ENCODE results near the gene SCML1. TPM values are rescaled to one million over a fixed set of nuclear protein-coding genes. Genes with fewer than 3 reads are reported as not detected.

The SCML1 gene
- total and polyA plus RNA-seq, 2 donors (not counting 3 experiments of a cell fraction or from before 2014, with no cell fraction given): 8.8 to 12.4 TPM

- ChIA-PET POLR2A (no interaction called here), CTCF (no interaction called here)
- Histone ChIP-seq H3K9me3 (replicated peaks; ENCODE audit: control insufficient read depth, insufficient read depth, low read length) (no peaks in the 10 kb centered on the region), H3K27ac (ENCODE audit: insufficient read depth, low read depth, low read length) (no peak overlapping the region), H3K27me3 (ENCODE audit: control insufficient read depth in 2 of 2, insufficient read depth in 2 of 2, low read length in 2 of 2) (peaks cover 0 to 3% of the 10 kb centered on the region in 2 experiments), H2AFZ (ENCODE audit: low read depth, low read length) (no peak overlapping the region), H3K79me2 (ENCODE audit: control insufficient read depth, insufficient read depth, low read length) (no peaks in the 10 kb centered on the region), H3K4me3 (replicated peaks in 1 of 3; ENCODE audit: insufficient read depth in 1 of 3, low read depth in 1 of 3, low read length in 3 of 3) (no peak overlapping the region), H3K36me3 (ENCODE audit: control insufficient read depth in 2 of 2, extremely low read depth in 1 of 2, insufficient read depth in 2 of 2, low read length in 2 of 2) (no peaks in the 10 kb centered on the region), H4K20me1 (replicated peaks; ENCODE audit: control insufficient read depth, extremely low read depth, insufficient read depth, low read length) (no peaks in the 10 kb centered on the region), H3K9me1 (replicated peaks; ENCODE audit: control insufficient read depth, extremely low read depth, insufficient read depth, low read length) (no peaks in the 10 kb centered on the region), H3K4me1 (ENCODE audit: control insufficient read depth, extremely low read depth, insufficient read depth, low read length) (no peaks in the 10 kb centered on the region), H3K9ac (replicated peaks; ENCODE audit: extremely low read depth, insufficient read depth, low read length) (no peak overlapping the region), H3K4me2 (ENCODE audit: insufficient read depth, low read length) (no peak overlapping the region)
- intact Hi-C loops (cut with micrococcal nuclease): no loop called here
- TF ChIP-seq POLR2A (IDR thresholded peaks at IDR 0.05; ENCODE audit: low read depth, low read length): no peak
- TF ChIP-seq MYC (IDR thresholded peaks at IDR 0.05; ENCODE audit: low read depth, low read length): no peak
- TF ChIP-seq GATA2 (IDR thresholded peaks at IDR 0.05; ENCODE audit: insufficient read depth, insufficient read length, low read depth, low read length): no peak
- FAIRE-seq: no peak
- DNase-seq (ENCODE audit: low read depth, low spot score): no peak
- dilution Hi-C loops (cut with MboI; ENCODE audit: extremely low pct_ligation_motif_present, low sequenced_read_pairs): no loop called here
- no TSS peak for BruUV-seq (replicated peaks)
These were observed 26.4 kb upstream of the SCML1 start for GRCh38 chrX:17710871-17711301.

- TF ChIP-seq JUN (IDR thresholded peaks at IDR 0.05; ENCODE audit: borderline replicate concordance, insufficient read depth, insufficient read length, low read depth) (no peak), FOS (IDR thresholded peaks at IDR 0.05; ENCODE audit: borderline replicate concordance, insufficient read depth, low read length) (no peak), EZH2 (IDR thresholded peaks at IDR 0.05; ENCODE audit: borderline replicate concordance, low read depth, low read length, severe bottlenecking) (no peak)
- Histone ChIP-seq H3K27me3 (ENCODE audit: control insufficient read depth in 2 of 2, insufficient read depth in 2 of 2, low read length in 2 of 2) (peaks cover 0 to 3% of the 10 kb centered on the region in 2 experiments), H3K4me2 (ENCODE audit: insufficient read depth, low read length) (no peak overlapping the region), H2AFZ (ENCODE audit: low read depth, low read length) (no peak overlapping the region), H3K4me3 (replicated peaks in 1 of 3; ENCODE audit: insufficient read depth in 1 of 3, low read depth in 1 of 3, low read length in 3 of 3) (no peak overlapping the region), H3K9ac (replicated peaks; ENCODE audit: extremely low read depth, insufficient read depth, low read length) (no peak overlapping the region), H3K27ac (ENCODE audit: insufficient read depth, low read depth, low read length) (no peak overlapping the region), H3K4me1 (ENCODE audit: control insufficient read depth, extremely low read depth, insufficient read depth, low read length) (no peaks in the 10 kb centered on the region), H3K9me3 (replicated peaks; ENCODE audit: control insufficient read depth, insufficient read depth, low read length) (no peaks in the 10 kb centered on the region), H3K36me3 (ENCODE audit: control insufficient read depth in 2 of 2, extremely low read depth in 1 of 2, insufficient read depth in 2 of 2, low read length in 2 of 2) (no peaks in the 10 kb centered on the region), H3K9me1 (replicated peaks; ENCODE audit: control insufficient read depth, extremely low read depth, insufficient read depth, low read length) (no peaks in the 10 kb centered on the region), H3K79me2 (ENCODE audit: control insufficient read depth, insufficient read depth, low read length) (no peaks in the 10 kb centered on the region), H4K20me1 (replicated peaks; ENCODE audit: control insufficient read depth, extremely low read depth, insufficient read depth, low read length) (no peaks in the 10 kb centered on the region)
- no TSS peak for BruUV-seq (replicated peaks)
- ChIA-PET CTCF (no interaction called here), POLR2A (no interaction called here)
- FAIRE-seq (no peak), DNase-seq (ENCODE audit: low read depth, low spot score) (no peak)
- dilution Hi-C loops (cut with MboI; ENCODE audit: extremely low pct_ligation_motif_present, low sequenced_read_pairs): no loop called here
- intact Hi-C loops (cut with micrococcal nuclease): no loop called here
These were observed 24.0 kb upstream of the SCML1 start for GRCh38 chrX:17713288-17713687.

Measured in endothelial cell of umbilical vein (primary cell).